LHCN-M2 (cell line): ENCODE data around the gene LEO1. TPM values are rescaled to one million over a fixed set of nuclear protein-coding genes. Genes with fewer than 3 reads are reported as not detected.

ENCODE experiments used
- DNase-seq: peaks from one replicate; pipeline ENCODE4 v3.0.0-alpha.2; 2012; ENCODE audit warnings: low read depth
- total RNA-seq: library from RNA; depleted of rRNA; stranded (reverse); fragments of >200 nt; gene quantifications from 2 replicates; pipeline ENCODE4 v1.2.3, GENCODE V29; 2014; rRNA removed

Gene LEO1
- total RNA-seq, 1 experiment from 2014 or later: 48.9 TPM

- no peak for DNase-seq
Observed at GRCh38 chr15:51931638-51932037, 39.9 kb downstream of the LEO1 start.

- DNase-seq: no peak
Observed at GRCh38 chr15:51931016-51931415, 40.6 kb downstream of the LEO1 start.

GRCh38 chr15:51926809-51927208 is 44.8 kb downstream of the LEO1 start:
- no peak for DNase-seq

- DNase-seq: peak; percentile 27
Observed at GRCh38 chr15:51924156-51925068, 47.2 kb downstream of the LEO1 start.

- peak; percentile 15 for DNase-seq
Observed at GRCh38 chr15:51917493-51917892, 54.1 kb downstream of the LEO1 start.

- DNase-seq: no peak
Observed at GRCh38 chr15:51912528-51912927, 59.0 kb downstream of the LEO1 start.

GRCh38 chr15:51909584-51909983 is 62.0 kb downstream of the LEO1 start:
- no peak for DNase-seq

GRCh38 chr15:51908316-51908715 is 63.3 kb downstream of the LEO1 start:
- peak; percentile 40 for DNase-seq

GRCh38 chr15:51907136-51907862 is 64.3 kb downstream of the LEO1 start:
- DNase-seq: peak; percentile 71

GRCh38 chr15:51904931-51905330 is 66.6 kb downstream of the LEO1 start:
- no peak for DNase-seq

- no peak for DNase-seq
Observed at GRCh38 chr15:51904421-51904820, 67.2 kb downstream of the LEO1 start.

GRCh38 chr15:51889486-51889885 is 82.1 kb downstream of the LEO1 start:
- no peak for DNase-seq

GRCh38 chr15:51888593-51889195 is 82.9 kb downstream of the LEO1 start:
- DNase-seq: no peak

Other genes starting within 250 kb of the LEO1 start
- gene LYSMD2, start 234.1 kb downstream of the LEO1 start, total RNA-seq: 4.2 and 4.7 TPM in 2 replicates
- 5.0 and 5.8 TPM in 2 replicates for gene TMOD2, start 220.2 kb downstream of the LEO1 start, total RNA-seq
- 30.8 and 32.3 TPM in 2 replicates for gene TMOD3, start 142.1 kb downstream of the LEO1 start, total RNA-seq
- 53.9 and 67.1 TPM in 2 replicates for gene MAPK6, start 47.4 kb upstream of the LEO1 start, total RNA-seq
- 0.06 TPM in 1 of 2 replicates, not detected in the other for gene BCL2L10, start 141.0 kb upstream of the LEO1 start, total RNA-seq
- gene GNB5, start 219.6 kb upstream of the LEO1 start, total RNA-seq: 40.1 and 43.7 TPM in 2 replicates